Kidney epithelial cell (primary cell): ENCODE results near the gene STX18. TPM values are rescaled to one million over a fixed set of nuclear protein-coding genes. Genes with fewer than 3 reads are reported as not detected.

ENCODE experiments used
- DNase-seq: peaks from one replicate; pipeline ENCODE4 v3.0.0-alpha.2; 2010; ENCODE audit warnings: low read depth
- H3K27me3 ChIP-seq: 2 replicates; pipeline ENCODE4 v1.6.0; 2011; ENCODE audit warnings: low read length; ENCODE audit not compliant: control insufficient read depth, insufficient read depth
- H3K36me3 ChIP-seq: 2 replicates; pipeline ENCODE4 v1.5.1; 2011; ENCODE audit warnings: low read length; ENCODE audit not compliant: control insufficient read depth, insufficient read depth
- H3K4me3 ChIP-seq: 2 replicates; pipeline ENCODE4 v1.5.1; 2011; ENCODE audit warnings: low read depth, mild to moderate bottlenecking, control low read depth, low read length
- total RNA-seq: library from RNA; depleted of rRNA; stranded (reverse); fragments of >200 nt; gene quantifications from 2 replicates; pipeline ENCODE4 v1.2.3, GENCODE V29; 2015
- TF ChIP-seq, protein P1 (sequence below): IDR thresholded peaks from 2 replicates; pipeline ENCODE4 v1.5.1; 2011; ENCODE audit warnings: mild to moderate bottlenecking, moderate library complexity, low read length, control low read depth, inconsistent platforms; ENCODE audit not compliant: insufficient read depth, poor library complexity, severe bottlenecking

The STX18 gene
- total RNA-seq, 1 donor from 2014 or later: 39.7 TPM

GRCh38 chr4:4494882-4495281, 47.0 kb downstream of the STX18 start:
- H3K36me3 ChIP-seq: no peaks in the 10 kb centered on the region
- no peaks in the 10 kb centered on the region for H3K27me3 ChIP-seq
- no peak overlapping the region for H3K4me3 ChIP-seq
- TF ChIP-seq, protein P1, sequence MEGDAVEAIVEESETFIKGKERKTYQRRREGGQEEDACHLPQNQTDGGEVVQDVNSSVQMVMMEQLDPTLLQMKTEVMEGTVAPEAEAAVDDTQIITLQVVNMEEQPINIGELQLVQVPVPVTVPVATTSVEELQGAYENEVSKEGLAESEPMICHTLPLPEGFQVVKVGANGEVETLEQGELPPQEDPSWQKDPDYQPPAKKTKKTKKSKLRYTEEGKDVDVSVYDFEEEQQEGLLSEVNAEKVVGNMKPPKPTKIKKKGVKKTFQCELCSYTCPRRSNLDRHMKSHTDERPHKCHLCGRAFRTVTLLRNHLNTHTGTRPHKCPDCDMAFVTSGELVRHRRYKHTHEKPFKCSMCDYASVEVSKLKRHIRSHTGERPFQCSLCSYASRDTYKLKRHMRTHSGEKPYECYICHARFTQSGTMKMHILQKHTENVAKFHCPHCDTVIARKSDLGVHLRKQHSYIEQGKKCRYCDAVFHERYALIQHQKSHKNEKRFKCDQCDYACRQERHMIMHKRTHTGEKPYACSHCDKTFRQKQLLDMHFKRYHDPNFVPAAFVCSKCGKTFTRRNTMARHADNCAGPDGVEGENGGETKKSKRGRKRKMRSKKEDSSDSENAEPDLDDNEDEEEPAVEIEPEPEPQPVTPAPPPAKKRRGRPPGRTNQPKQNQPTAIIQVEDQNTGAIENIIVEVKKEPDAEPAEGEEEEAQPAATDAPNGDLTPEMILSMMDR: no peak
- DNase-seq: no peak

DNA sequence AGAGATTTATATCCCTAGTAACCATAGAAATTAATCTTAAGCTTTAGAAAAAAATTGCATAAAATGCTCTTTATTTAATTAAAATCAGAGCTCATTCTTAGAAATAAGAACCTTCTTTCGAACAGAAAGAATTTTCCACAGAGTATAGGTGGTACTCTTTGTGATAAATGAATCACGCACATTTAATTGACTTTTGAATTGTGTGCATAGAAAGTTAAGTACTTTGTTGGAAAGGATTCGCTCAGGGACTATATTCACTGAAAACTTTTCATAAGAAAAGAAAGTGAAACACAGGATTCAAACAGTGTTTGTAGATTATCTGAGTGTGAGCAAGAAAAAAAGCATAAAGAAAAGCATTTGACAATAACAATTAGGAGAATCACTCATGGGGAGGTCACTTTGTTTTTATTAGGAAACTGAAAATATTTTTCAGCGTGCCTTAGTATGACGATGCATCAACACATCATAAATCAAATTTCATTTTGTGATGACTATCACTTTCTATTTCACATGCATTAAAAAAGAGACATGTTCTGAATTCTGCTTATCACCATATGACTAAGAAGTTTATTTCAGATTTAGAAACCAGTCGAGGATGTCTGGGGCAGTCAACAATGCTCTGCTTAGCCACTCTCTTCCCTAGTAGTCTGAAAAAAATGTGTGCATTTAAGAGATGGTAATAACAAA, 49.5 kb downstream of the STX18 start:
- Histone ChIP-seq H3K4me3 (no peak overlapping the region), H3K36me3 (no peaks in the 10 kb centered on the region), H3K27me3 (no peaks in the 10 kb centered on the region)
- TF ChIP-seq, protein P1: no peak
- DNase-seq: no peak

- TF ChIP-seq, protein P1: no peak
- Histone ChIP-seq H3K4me3 (no peak overlapping the region), H3K27me3 (no peaks in the 10 kb centered on the region), H3K36me3 (no peaks in the 10 kb centered on the region)
- DNase-seq: no peak
Measured at GRCh38 chr4:4491396-4491893, 50.4 kb downstream of the STX18 start.

- TF ChIP-seq, protein P1: no peak
- no peaks in the 10 kb centered on the region for H3K27me3 ChIP-seq
- DNase-seq: no peak
- H3K36me3 ChIP-seq: no peaks in the 10 kb centered on the region
- H3K4me3 ChIP-seq: no peak overlapping the region
Measured at GRCh38 chr4:4490816-4491215, 51.0 kb downstream of the STX18 start.

- Histone ChIP-seq H3K36me3 (no peaks in the 10 kb centered on the region), H3K4me3 (no peak overlapping the region), H3K27me3 (no peaks in the 10 kb centered on the region)
- no peak for DNase-seq
- TF ChIP-seq, protein P1: no peak
Measured at GRCh38 chr4:4490041-4490440, 51.8 kb downstream of the STX18 start.
